HG03571 (cell line): ENCODE results near the gene CHST3.
"Not testable (repeated sequence)": the region's sequence is repeated elsewhere in the genome, so short reads cannot be mapped to it uniquely, and the experiment has no call there.

Source experiments
- ATAC-seq: cut with Tn5 transposase; IDR thresholded peaks from one replicate; pipeline ENCODE4 v1.9.1; 2021; ENCODE audit not compliant: unreplicated experiment

Gene CHST3

GRCh38 chr10:72027498-72027897 is 63.3 kb downstream of the CHST3 start:
- ATAC-seq: no peak

- no peak for ATAC-seq
Observed at GRCh38 chr10:72029414-72029813, 65.2 kb downstream of the CHST3 start.

GRCh38 chr10:72030762-72031543 is 66.8 kb downstream of the CHST3 start:
- ATAC-seq: no peak

GRCh38 chr10:72031706-72032105 is 67.5 kb downstream of the CHST3 start:
- ATAC-seq: no peak

- ATAC-seq: not testable (repeated sequence)
Observed at GRCh38 chr10:72032409-72033162, 68.4 kb downstream of the CHST3 start.

GRCh38 chr10:72034040-72034499 is 69.9 kb downstream of the CHST3 start:
- no peak for ATAC-seq

GRCh38 chr10:72034761-72035160 is 70.6 kb downstream of the CHST3 start:
- ATAC-seq: no peak

- no peak for ATAC-seq
Observed at GRCh38 chr10:72035252-72035887, 71.2 kb downstream of the CHST3 start.

GRCh38 chr10:72037266-72037665 is 73.1 kb downstream of the CHST3 start:
- no peak for ATAC-seq

GRCh38 chr10:72037811-72038210 is 73.6 kb downstream of the CHST3 start:
- ATAC-seq: no peak

GRCh38 chr10:72038458-72039001 is 74.3 kb downstream of the CHST3 start:
- no peak for ATAC-seq

GRCh38 chr10:72039377-72039776 is 75.2 kb downstream of the CHST3 start:
- no peak for ATAC-seq

GRCh38 chr10:72041491-72041890 is 77.3 kb downstream of the CHST3 start:
- no peak for ATAC-seq

- no peak for ATAC-seq
Observed at GRCh38 chr10:72043016-72043834, 79.0 kb downstream of the CHST3 start.

GRCh38 chr10:72044417-72045041 is 80.3 kb downstream of the CHST3 start:
- no peak for ATAC-seq

GRCh38 chr10:72045586-72045985 is 81.4 kb downstream of the CHST3 start:
- no peak for ATAC-seq

- peak; percentile 55 for ATAC-seq
Observed at GRCh38 chr10:72048450-72049124, 84.4 kb downstream of the CHST3 start.

- ATAC-seq: no peak
Observed at GRCh38 chr10:72049472-72049871, 85.3 kb downstream of the CHST3 start.

- no peak for ATAC-seq
Observed at GRCh38 chr10:72049969-72050781, 86.0 kb downstream of the CHST3 start.
